Forelimb muscle (tissue), 1 donor: Measurements from ENCODE around the gene PPL. TPM values are rescaled to one million over a fixed set of nuclear protein-coding genes. Genes with fewer than 3 reads are reported as not detected.
"Not testable (repeated sequence)": the region's sequence is repeated elsewhere in the genome, so short reads cannot be mapped to it uniquely, and the experiment has no call there.

Experiments
- DNase-seq: peaks from one replicate; pipeline ENCODE4 v3.0.0-alpha.2; 2013; ENCODE audit warnings: low read depth
- polyA plus RNA-seq: library from polyadenylated mRNA; unstranded; fragments of 120-200 nt; gene quantifications from one replicate; pipeline ENCODE4 v1.2.1, GENCODE V29; 2013; ENCODE audit not compliant: insufficient read length

The PPL gene
- polyA plus RNA-seq, 1 donor, result 1.1 TPM

GRCh38 chr16:4933433-4933832 lies 3.5 kb downstream of the PPL start:
- DNase-seq, result no peak

DNA sequence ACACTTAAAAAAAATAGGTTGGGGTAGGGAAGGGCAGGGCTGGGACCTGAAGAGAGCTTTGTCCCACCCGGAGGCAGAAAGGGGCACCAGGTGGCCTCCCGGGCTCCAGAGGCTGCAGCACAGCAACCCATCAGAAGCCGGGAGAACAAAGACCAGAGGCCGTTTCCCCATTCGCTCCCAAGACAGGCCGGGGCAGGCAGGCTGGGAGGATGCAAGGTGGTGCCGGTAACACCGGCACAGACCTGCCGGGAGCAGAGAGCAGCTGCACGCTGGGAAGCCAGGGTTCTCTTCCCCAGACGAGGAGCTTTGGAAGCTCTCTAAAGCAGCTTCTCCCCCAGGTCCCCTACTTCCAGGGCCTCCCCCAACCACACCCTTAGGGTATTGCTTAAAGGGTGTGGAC lies 5.6 kb downstream of the PPL start:
- no peak for DNase-seq

- not testable (repeated sequence) for DNase-seq
These were observed 7.3 kb downstream of the PPL start for GRCh38 chr16:4929619-4930018.

GRCh38 chr16:4928227-4928626 lies 8.7 kb downstream of the PPL start:
- no peak for DNase-seq

- DNase-seq, result no peak
These were observed 9.3 kb downstream of the PPL start for GRCh38 chr16:4927661-4928060.

DNA sequence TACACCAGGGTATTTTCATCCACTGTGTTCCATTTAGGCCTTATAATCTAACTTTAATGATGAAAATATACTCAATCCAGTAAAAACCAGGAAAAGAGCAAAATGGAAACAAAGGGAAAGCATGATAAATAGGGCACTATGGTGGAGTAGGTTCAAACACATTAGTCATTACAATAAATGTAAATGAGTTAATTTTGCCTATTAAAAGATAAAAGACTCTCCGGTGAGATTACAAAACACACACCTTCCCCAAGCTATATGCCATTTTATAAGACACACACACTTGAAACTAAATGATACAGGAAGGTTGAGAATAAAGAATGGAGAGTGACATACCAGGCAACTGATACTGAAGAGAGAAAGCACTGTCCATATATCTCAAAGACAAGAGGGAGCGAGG lies 10.0 kb downstream of the PPL start:
- DNase-seq, result no peak

DNA sequence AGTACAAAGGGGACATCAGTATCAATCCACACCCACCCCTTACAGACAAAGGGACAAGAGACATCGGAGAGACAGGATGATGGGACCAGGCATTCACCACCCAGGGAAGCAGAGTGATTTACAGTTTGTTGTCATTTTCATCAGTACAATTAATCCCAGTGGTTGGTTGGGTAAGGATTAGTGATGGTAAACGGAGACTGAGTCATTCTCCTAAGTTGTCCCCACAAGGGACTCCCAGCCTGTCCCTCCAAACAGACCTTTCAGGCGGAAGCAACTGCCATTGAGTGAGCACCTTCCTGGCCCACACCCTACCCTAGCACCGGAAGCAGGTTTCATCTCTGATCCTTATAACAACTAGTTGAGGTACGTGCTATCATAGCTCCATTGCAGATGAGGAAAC lies 11.2 kb downstream of the PPL start:
- DNase-seq, result no peak

DNA sequence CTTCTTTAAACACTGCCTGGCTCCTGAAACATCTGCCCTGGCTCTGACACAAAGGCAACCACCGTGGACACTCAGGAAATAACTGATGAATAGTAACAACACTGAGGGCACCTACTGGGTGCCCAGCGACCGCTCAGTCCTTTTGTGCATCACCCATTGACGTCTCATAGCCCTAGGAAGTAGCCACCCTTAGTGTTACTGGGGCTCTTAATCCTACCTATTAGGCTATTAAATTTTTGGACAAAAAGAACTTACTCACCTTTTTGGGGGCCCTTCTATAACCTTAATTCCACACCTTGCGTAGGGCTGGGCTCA lies 11.7 kb downstream of the PPL start:
- DNase-seq, result no peak

DNA sequence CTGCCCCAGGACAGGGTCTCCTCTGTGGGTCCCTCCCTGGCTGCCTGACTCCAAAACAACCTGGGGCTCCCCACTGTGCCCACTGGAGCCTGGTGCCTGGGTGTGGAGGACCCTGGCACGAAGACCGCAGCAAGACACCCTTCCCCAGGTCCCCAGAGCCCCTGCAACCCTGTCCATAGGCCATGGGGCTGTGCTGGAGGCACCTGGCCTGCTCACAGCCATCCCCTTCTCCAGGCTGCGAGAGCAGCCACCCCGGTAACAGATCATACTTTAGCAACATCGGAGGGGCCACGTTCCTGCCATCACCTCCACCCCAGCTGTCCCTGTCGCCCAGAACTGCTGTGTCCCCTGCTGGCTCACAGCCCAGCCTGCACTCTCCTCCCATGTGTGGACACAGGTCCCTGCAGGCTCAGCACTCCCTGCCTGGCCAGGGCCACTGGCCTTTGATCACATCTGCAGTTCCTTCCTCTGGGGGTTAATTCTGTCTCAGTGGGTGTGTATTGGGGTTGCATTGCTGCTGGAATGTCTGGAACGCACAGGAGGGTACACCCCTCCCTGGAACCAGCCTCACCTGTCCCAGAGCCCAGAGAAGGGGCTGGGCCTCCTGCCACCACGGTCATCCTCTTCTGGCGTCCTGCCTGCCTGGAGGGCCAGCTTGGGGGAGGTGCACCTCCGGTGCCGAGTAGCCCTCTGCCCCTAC lies 12.2 kb downstream of the PPL start:
- no peak for DNase-seq

DNA sequence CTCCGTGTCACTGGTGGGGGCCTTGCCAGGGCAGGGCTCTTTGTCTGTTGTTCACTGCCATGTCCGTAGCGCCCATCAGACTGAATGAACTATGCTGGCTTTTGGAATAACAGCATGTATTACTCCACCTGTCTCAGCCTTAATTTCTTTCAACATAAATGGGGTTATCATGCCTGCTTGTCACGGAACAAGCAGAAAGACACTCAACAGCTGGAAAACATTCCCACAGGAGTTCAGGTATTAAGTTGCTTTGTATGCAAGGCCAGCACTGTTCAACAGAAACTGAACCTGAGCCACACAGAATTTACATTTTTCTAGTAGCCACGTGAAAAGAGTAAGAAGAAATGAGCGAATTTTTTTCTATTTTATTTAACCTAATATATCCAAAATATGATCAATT lies 13.1 kb downstream of the PPL start:
- no peak for DNase-seq

DNA sequence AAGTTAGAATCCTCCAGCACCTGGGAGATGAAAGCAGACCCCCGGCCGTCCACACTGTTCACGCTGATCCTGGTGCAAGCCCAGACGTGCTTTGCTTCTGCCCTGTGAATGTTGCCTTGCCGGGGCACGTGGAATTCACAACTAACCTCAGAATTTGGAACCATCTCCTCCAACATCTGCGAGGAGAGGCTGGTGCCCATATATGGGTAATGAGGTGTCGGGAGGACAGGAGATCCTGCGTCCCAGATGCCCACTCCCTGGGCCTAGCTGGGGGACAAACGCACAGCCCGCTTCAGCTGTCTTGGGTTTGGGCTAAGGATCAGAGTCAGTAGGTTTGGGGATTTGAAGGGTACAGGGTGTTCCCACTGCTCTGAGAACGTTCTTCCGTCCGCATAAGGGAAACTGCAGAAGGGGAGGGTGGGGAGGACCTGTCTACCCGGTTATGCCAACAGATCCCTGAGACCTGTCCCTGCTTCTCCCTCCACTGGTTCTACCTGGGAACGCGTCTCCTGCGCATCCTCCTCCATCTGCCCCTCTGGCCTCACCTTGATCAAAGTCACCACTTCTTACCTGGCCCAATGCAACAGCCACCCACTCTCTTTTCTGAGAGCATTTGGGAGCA lies 14.1 kb downstream of the PPL start:
- no peak for DNase-seq

GRCh38 chr16:4920826-4921225 lies 16.1 kb downstream of the PPL start:
- no peak for DNase-seq

DNA sequence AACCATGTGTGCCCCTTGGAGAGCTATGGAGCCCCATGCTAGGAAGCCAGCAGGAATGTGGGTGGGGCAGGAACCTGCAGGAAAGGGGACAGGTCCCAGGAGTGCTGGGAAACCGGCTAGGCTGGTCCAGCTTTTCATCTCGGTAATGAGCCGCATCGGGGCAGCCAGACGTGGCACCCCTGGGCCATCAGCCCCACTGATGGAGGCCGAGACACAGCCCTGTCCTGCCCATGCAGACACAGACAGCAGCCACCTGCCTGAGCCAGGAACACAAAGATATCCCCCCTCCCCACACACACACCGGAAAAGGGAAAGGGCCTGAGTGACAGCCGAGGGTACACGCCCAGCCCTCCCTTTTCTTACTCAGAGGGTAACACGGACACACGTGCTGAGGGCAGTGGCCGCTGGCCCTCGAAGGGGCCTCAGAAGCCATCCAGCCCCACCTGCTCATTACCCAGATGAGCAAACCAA lies 18.1 kb downstream of the PPL start:
- DNase-seq, result no peak

GRCh38 chr16:4917117-4917516 lies 19.8 kb downstream of the PPL start:
- DNase-seq, result no peak

GRCh38 chr16:4915226-4915761 lies 21.7 kb downstream of the PPL start:
- DNase-seq, result no peak

GRCh38 chr16:4914528-4915225 lies 22.3 kb downstream of the PPL start:
- no peak for DNase-seq

- DNase-seq, result no peak
These were observed 23.0 kb downstream of the PPL start for GRCh38 chr16:4913774-4914525.

DNA sequence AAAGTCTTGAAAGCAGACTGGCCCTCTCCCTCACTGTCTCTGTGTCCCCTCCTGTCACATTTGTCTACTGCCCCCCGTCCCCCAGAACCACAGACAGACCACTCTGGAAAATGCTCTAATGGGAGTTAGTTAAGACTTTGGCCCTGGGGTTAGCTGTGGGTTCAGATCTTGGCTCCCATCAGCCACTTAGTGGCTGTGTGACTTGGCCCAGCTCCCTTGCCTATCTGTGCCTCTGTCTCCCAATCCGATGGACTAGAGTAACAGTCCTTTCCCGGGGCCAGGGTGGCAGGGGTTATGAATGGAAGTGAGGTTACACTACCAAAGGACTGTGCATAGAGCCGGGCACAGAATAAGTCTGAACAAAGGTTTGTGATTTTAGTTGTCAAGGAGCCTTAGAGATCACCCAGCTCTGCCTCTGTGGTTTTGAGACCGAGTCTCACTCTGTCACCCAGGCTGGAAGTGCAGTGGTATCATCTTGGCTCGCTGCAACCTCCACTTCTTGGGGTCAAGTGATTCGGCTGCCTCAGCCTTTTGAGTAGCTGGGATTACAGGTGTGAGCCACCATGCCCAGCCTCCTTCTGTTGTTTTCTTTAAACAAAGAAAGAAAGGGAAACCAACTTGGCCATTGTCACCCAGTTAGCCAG lies 23.7 kb downstream of the PPL start:
- no peak for DNase-seq

DNA sequence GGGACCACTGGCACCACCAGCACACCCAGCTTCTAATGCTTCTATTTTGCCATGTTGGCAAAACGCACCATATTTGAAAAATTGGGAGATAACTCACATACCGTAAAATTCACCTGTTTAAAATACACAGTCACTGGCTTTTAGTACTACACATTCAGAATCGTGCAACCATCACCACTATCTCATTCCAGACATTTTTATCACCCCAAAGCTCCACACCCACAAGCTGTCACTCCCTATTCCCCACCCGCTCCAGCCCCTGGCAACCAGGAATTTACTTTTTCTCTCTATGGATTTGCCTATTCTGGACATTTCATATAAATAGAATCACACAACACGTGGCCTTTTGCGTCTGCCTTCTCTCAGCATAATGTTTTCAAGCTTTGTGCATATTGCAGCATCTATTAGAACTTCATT lies 25.0 kb downstream of the PPL start:
- no peak for DNase-seq

DNA sequence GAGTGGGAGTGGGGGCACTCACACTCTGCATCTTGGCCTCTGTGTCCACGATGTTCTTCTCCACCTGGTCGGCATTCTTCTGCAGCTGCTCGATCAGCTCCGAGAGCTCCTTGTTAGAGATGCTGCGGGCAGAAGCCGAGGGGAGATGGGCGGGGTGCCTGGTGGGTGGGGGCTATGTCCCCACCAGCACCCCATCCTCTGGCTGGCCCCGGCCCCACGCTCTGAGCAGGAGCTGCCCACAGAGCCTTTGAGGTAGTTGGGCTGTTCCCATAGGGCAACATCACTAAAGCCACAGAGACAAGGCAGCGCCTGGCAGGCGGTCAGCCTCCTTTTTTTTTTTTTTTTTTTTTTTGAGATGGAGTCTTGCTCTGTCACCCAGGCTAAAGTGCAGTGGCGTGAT lies 26.1 kb downstream of the PPL start:
- no peak for DNase-seq

DNA sequence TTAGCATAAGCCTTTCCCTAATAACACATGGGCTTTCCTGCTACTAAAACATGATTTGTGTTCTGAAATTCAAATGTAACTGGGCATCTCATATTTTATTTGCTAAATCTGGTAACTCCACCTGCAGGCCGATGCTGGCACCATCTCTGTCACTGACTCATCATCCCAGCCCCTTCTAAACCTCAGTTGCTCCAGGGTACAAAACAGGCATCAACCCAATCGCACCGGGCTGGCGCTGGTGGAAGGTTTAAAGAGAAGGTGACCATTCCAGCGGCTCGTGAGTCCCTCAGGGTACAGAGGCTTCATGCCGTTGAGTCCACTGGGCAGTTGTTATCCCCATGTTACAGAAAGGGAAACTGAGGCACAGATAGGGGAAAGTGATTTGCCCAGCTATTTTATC lies 27.1 kb downstream of the PPL start:
- no peak for DNase-seq
